Right forelimb (tissue), 1 donor: ENCODE data around the gene MAP3K6.

Experiments used
- DNase-seq: peaks from one replicate; pipeline ENCODE4 v3.0.0-alpha.2; 2018

The MAP3K6 gene

DNA sequence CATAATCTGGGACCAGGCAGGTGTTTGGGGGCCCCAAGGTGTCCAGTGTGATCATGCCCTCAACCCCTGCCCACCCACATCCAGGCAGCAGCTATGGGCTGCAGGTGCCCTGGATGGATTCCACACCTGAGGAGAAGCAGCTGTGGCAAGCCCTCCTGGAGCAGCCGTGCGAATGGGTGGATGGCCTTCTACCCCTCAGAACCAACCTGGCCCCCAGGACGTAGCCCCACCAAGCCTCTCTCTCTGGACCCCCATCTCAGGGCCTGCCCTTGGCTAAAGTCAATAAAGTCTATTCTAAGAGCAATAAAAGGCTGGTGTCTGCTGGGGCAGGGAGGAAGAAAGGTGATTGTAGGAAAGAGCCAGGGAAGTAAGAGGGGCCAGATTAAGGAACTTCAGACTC, 13.1 kb downstream of the MAP3K6 start:
- DNase-seq: no peak

DNA sequence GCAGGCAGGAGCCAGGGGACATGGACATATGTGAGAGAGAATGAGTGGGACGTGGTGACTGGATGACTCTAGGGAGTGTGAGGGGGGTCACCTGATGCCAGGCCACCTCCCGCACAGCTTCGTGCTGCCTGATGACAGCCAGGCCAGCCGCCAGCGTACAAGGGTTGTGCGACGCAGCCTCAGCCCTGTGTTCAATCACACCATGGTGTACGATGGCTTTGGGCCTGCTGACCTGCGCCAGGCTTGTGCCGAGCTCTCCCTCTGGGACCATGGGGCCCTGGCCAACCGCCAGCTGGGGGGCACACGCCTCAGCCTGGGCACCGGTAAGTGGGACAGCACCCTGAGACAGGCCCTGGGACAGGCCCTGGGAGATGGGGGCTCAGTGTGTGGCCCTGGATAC, 13.6 kb downstream of the MAP3K6 start:
- DNase-seq: no peak

DNA sequence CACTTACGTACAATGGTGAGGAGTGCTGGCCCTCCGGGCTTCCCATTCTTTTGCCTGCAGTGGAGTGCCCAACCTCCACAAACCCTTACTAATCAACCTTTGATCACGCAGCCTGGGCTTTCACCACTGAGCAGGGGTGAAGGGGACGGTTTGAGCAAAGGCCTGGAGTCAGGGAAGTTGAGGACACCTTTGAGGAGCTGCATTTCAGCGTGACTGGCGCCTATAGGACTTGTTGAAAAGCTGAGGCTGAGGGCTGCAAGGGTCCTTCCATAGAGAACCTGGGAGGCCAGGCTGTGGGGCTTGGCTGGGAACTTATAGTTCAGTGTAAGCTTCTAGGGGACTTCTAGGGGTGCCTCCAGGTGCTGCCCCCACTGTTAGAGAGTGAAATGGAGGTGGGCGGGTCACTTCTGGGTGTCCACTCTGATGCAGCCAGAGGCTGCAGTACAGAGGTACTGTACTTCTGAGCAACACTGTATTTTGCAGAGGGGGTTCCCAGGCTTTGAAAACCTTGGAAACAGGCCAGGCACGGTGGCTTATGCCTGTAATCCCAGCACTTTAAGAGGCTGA, 15.1 kb downstream of the MAP3K6 start:
- DNase-seq: no peak

DNA sequence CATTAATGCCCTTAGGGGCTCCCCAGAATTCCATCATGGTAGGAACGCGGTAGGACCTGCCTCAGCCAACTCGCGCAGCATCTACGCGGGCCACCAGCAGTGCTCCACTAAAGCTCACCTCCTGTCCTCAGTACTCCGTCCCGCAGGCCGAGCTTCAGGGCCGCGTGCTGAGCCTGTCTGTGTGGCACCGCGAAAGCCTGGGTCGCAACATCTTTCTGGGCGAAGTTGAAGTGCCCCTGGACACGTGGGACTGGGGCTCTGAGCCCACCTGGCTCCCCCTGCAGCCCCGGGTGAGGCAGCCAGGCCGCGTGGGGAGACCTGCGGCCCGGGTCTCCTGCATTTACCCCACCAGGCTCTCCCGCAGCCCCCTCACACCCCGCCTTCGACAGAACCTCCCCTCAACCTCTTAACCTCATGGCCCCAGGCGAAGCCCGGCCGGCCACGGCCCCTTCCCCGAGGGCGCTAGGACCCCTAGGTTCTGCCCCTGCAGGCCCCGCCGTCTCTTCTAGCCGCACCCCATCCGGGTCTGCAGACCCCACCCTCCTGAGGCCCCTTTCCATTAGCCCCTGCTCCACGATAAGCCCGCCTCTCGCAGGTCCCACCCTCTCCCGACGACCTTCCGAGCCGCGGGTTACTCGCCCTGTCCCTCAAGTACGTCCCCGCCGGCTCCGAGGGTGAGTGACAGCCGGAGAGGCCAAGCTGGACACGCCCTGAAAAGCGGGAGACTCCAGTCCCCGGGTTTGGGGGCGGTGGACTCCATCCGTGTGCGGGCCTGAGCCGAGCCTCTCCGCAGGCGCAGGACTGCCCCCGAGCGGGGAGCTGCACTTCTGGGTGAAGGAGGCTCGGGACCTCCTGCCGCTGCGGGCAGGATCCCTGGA, 15.9 kb downstream of the MAP3K6 start:
- no peak for DNase-seq

- DNase-seq: peak; percentile 80
These were observed 16.7 kb downstream of the MAP3K6 start for GRCh38 chr1:27349784-27350662.

- DNase-seq: no peak
These were observed 17.6 kb downstream of the MAP3K6 start for GRCh38 chr1:27348861-27349783.

- DNase-seq: no peak
These were observed 19.7 kb downstream of the MAP3K6 start for GRCh38 chr1:27346991-27347624.

DNA sequence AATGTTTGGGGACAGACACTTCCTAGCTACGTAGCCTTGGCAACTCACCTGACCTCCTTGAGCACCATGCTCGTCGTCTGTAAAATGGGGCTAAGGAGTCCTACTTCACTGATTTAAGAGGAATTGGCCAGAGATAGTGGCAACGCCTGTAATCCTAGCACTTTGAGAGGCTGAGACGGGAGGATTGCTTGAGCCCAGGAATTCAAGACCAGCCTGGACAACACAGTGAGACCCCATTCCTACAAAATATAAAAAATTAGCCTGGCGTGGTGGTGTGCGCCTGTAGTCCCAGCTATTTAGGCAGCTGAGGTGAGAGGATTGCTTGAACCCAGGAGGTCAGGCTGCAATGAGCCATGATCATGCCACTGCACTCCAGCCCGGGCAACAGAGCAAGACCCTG, 20.4 kb downstream of the MAP3K6 start:
- DNase-seq: no peak

GRCh38 chr1:27345272-27345671, 21.5 kb downstream of the MAP3K6 start:
- DNase-seq: no peak

DNA sequence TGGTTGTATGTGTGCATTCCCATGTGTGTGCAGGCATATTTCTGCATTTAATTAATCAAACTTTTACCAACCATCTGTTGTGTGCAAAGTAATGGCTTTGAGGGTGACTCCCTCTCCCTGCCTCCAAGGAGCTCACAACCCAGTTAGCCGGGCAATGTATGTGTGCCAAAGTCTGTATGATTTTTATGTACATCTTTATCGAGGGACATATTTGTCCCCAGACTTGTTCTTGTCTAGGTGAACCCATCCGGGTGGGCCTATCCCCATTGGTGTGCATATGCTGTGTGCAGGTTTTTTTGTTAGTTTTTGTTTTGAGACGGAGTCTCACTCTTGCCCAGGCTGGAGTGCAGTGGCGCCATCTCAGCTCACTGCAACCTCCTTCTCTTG, 23.1 kb downstream of the MAP3K6 start:
- no peak for DNase-seq

DNA sequence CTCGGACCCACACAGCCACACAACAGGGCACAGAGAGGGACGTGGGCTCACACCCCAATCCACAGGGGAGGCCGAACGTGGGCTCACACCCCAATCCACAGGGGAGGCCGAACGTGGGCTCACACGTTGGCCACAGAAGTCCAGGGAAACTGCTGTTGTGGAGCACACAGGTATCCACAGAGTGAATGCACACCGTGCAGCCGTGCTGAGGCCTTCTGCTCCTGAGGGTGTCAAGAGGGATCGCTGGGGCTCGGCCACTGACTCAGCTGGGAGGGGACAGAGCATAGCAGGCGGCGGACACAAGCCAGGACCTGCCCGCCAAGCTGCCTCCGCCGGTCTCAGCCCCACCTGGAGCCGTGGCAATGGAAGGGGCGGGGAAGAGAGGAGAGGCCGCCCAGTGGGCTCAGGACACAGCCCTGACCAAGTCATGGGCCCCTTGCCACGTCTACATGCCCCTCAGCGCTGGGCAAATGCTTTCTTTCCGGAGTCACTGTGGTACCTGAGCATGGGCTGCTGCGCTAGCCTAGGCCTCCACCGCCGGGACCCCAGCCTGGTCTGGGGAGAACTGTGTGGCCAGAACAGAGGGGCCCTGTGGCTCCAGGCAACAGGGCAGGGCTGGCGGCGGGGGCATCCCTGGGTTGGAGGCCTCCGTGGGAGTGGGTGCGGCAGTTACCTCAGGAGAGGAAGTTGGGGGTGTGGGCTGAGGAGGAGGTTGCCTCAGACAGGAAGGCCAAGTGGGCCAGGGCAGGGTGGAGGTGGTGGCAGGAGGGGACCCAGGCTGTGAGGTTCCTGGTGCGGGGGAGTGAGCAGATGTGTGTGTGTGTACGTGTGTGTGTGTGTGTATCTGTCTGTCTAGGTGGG, 23.8 kb downstream of the MAP3K6 start:
- DNase-seq: no peak

DNA sequence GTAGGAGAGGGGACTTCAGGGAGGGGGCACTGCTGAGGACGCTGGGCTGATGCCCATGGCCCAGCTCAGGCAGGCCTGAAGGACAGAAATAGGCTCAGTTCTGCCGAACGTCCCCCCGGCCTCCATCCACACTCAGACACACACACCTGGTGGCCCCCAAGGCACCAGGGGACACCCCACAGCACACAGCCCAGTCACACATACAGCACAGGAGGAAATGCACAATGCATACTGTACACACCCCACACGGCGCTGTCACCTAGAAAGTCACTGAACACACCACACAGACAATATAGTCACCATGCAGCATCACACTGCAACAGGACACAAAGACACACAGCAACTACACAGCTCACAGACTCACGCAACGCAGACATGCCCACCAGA, 24.4 kb downstream of the MAP3K6 start:
- DNase-seq: no peak

DNA sequence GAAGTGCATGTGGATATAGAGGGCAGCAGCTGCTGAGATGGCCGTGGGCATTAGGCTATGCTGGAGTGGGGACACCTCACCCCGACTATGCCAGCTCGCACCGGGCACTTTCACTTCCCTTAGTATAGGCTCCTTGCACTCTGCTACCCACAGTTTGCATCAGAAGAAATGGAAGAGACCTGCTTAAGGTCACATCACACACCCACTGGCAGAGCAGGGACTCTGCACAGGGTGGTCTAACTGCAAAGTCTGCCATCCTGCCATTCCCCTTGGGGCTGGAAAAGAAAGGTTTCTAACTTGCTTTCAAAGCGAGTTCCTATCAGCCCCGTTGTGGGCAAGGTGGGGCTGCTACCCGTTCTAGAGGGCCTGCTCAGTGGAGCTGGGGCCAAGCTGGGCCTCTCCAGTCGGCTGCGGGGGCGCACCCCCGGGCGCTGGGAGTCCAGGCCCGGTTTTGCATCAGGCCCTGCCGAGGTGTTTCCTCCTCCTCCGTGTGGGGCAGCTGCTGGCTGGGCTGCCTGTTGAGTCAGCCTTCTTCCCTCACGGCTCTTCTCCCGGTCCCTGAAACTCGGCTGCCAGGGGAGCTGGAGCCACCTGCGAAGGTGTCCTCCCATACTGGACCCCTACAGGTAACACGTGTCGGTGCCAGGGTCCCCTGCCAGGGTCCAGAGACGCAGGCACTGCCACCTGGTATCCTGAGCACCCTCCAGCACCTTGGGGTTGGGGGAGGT, 25.1 kb downstream of the MAP3K6 start, which contains the start of gene SYTL1:
TSS of gene SYTL1 (plus strand) at position 498 of the 728 bp plus-strand sequence. CDS start 3,313 bp downstream, outside the sequence.
- DNase-seq: no peak

DNA sequence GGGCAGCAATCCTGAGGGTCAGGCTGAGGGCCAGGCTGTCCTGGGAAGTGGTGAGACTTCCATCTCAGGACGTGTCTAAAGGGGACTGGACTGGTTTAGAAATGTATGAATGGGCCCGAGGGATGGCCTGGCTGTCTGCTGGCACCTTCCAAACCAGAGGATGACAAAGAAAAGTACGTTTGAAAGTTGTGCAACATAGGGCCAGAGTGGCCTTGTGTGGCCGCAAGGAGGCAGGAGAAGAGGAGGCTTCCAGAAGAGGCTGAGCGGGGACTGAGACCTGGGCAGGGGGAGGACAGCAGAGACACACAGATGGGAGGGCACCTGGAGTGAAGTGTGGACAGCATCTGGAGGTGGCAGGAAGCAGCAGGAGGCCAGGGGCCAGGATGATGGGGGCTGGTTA, 27.5 kb downstream of the MAP3K6 start:
- DNase-seq: no peak

GRCh38 chr1:27338751-27339150, 28.0 kb downstream of the MAP3K6 start:
- DNase-seq: no peak

GRCh38 chr1:27336756-27337155, 30.0 kb downstream of the MAP3K6 start:
- no peak for DNase-seq

- no peak for DNase-seq
These were observed 31.0 kb downstream of the MAP3K6 start for GRCh38 chr1:27335506-27336422.

GRCh38 chr1:27333717-27334279, 33.0 kb downstream of the MAP3K6 start:
- DNase-seq: peak; percentile 4
